Hindlimb muscle (tissue), 1 donor: ENCODE results near the gene BID. TPM values are rescaled to one million over a fixed set of nuclear protein-coding genes. Genes with fewer than 3 reads are reported as not detected.

Experiments used
- DNase-seq: peaks from one replicate; pipeline ENCODE4 v3.0.0-alpha.2; 2013
- polyA plus RNA-seq: library from polyadenylated mRNA; unstranded; fragments of 120-200 nt; gene quantifications from one replicate; pipeline ENCODE4 v1.2.1, GENCODE V29; 2013; ENCODE audit not compliant: insufficient read length

The BID gene
- polyA plus RNA-seq, 1 donor, result 21.2 TPM

DNA sequence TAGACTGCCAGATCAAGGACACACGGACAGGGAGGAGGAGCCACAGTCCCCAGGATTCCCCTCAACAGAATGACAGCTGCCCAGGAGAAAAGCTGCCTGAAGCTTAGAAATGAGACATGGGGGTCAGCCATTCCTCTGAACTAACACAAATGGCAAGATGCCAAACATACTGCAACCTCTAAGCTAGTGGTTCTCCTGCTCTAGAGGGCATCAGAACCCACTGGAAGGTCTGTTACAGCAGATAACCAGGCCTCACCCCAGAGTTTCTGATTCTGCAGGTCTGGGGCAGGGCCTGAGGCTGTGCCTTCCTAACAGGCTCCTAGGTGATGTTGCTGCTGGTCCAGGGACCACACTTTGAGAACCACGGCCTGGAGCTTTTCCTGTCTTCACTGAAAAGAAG is 28.6 kb upstream of the BID start:
- no peak for DNase-seq

DNA sequence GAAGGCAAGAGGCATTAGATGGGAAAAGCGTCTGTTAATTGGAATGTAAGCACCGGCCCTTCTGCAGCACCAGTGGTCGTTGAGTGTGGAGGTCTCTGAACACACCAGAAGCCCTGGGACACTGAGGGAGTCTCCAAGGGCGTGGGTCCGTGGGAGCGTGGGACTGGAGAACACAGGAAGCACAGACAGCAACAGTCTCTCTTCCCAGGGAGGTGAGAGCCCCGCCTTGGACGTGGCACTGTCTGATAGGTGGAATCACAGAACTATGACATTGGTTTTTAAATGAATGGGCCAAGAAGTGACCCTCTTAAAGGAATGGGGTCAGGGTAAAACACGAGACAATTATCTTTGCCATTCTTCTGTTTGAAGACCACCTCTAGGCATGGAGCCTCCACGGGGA is 28.1 kb upstream of the BID start:
- DNase-seq, result no peak

DNA sequence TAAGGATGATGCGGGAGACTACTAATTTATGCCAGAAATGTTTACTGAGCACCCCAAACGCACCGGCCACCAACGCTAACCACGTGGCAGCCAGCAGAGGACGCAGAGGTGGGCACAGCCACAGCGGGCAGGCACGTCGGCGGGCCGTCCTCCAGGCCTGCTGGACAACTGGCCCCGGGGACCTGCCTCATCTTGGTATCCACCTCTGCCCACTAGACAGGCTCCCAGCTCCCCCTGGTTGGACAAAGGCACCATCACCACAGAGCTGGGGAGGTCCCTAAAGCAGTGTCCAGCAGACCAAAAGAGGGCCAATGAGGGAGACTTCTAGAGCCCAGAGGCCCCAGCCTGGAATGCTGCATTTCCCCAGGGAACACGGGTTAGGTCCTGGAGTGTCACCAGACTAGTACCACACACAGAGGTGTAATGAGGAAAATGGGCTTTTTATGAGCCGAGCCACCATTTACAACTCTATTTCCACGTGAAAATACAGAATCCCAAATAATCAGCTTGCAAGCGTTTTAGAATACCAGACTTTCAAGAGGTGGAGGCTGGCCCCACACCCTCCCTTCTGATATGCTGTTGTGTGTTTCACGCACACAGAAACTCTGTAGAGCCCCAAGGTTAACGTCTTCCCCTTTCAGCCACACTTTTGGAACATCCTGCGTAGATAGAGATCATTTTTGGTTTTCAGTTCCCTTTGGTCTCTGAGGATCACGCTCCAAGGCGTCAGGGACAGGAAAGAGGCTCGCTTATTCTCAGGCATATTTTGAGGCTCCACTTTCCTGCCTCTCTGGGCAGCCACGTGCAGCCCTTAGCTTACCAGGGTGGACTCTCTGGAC is 23.7 kb upstream of the BID start:
- DNase-seq, result no peak

DNA sequence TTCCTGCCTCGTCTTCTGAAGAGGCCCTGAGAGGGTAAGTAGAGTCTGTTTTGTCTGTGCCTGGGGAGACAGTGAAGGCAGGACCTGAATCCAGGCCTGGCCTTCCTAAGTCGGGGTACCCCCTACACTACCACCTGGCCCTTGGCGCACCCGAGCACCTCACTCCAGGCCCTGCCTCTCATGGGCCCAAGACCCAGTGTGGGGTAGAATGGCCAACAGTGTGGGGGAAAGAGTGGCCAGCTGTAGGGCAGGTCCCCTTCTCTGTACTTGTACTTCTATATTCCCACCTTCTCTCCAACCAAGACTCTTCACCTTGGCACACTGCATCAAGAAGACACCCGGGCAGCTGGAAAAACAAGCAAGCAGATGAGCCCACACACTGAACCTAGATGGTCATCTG is 22.4 kb upstream of the BID start:
- DNase-seq, result no peak

DNA sequence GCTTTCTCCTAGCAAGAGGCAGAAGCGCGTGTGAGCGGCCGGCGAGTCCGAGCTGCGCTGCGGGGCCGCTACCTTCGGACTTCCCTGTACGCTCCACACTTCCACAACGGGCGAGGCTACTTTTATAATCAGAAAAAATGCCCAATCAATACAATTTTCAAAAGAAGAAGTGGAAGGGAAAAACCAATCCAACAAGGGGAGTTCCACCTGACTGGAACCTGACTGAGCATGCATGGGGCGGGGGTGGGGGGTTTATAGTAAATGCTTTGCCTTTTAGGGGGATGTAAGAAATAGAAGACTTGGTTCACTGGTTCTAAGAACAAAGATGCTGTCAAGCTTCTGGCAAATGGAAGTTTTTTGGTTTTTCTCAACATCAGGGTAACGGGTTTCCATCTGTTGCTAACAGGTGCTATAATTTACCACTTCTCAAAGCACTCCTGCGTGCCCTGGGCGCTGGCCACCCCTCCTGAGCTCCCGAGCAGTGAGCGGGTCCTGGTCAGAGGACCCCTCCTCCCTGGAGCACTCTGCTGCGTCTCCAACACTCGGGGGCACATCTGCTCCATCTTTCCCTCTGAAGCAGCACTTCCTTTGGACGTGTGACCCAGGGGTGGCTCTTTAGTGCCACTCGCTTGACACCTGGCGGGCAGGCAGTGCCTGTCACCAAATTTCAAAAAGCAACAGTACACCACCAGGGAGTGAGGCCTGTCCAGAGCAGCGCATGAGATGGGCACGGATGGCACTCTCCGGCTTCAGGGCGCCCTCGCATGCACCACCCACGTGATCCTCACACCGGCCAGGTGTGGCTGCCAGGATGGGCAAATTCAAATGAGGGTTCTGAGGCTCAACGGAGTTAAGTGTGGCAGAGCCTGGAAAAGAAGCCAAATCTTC is 21.6 kb upstream of the BID start:
- DNase-seq, result no peak

DNA sequence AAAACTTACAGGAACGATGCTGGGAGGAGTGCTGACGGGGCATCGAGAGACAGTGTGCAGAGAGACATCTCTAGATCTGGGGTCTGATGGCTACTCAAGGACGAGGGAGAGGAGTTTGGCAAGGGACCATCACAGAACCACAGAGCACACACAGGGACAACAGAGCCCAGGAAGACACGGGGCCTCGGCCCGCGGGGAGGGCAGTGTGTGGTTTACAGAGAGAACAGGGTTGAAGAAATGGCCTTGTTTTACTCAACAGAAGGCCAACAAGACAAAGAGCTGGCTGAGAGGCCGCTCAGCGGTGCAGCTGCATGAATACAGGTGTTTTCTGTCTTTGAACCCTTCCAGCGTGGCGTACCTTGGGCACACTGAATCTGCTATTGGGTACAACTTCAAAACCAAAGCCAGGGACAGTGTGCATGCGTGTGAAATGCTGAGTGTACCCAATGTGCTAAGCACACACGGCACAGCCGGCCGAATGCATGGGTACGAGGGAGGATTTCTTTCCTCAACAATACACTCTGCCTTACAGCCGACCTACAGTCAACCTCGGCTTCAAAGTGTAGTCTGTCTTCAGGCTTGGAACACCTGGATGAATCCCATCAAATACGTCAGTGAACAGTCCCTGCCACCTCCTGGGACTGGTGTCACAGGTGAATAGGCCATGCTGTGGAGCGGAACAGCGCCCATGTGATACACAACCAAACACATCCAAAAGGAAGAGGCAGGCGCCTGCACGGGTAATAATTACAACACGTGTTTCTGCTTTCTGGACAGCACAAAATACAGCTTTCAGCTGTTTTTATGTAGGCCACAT is 20.7 kb upstream of the BID start:
- no peak for DNase-seq

DNA sequence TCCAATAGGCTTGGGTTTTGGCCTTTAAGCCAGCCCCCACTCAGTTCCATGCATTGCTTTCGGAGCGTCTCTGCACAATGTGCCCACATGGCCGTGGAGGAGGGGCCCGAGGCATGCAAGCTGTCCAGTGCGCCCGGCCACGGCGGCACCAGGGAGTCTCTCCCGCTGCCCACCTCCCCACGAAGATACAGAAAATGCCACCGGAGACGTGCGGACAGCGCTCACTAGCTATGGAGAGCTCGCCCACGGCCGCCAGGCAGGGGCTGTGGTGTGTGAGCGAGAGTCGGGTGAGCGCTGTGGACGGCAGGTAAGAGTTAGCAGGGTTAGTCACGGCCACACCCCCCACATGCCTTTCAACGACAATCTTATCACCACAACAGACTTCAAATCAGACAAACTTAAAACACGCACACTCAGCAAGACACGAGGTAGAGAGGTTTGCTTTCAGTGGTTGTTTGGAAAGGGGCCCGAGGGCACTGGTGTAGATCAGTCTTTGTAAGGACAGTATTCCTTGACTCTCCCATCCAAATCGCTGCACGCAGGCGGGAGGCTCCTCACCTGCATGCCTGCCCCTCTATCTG is 18.7 kb upstream of the BID start:
- DNase-seq, result no peak

DNA sequence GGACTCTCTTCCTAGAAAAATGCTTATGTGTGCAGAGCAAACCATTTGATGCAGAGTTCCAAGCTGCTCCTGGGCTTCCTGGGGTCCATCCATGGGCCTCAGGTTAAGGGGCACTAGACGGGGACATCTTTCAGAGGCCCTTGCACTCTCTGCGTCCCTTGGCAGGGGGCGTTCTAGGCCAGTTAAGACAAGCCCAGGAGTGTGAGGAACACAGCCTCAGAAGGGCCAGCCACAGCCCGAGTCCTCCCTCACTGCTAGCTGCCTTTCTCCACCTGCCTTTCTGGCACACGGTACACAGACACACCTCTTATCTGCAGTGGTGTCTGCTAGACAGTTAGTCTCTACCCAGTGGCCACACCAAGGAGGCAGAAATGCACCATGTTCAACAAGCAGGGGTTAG is 18.0 kb upstream of the BID start:
- no peak for DNase-seq

DNA sequence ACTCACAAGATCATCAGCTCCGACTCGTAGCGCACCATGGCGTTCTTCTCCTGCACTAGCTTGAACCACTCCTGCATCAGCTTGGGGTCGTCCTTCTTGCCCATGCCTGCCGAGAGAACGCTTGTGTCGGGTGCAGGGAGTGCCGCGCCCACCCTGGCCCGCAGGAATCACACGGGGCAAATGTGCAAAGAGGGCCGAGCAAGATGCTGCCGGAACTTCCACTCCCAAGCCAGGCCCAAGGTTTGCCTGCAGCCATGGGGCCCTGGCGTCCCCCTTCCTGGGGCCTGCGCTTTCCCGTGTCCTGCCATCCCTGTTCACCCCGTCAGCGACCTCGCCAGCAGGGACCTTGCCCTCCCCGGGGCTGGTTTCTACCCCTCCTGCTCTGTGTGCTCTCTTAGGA is 16.9 kb upstream of the BID start:
- no peak for DNase-seq

DNA sequence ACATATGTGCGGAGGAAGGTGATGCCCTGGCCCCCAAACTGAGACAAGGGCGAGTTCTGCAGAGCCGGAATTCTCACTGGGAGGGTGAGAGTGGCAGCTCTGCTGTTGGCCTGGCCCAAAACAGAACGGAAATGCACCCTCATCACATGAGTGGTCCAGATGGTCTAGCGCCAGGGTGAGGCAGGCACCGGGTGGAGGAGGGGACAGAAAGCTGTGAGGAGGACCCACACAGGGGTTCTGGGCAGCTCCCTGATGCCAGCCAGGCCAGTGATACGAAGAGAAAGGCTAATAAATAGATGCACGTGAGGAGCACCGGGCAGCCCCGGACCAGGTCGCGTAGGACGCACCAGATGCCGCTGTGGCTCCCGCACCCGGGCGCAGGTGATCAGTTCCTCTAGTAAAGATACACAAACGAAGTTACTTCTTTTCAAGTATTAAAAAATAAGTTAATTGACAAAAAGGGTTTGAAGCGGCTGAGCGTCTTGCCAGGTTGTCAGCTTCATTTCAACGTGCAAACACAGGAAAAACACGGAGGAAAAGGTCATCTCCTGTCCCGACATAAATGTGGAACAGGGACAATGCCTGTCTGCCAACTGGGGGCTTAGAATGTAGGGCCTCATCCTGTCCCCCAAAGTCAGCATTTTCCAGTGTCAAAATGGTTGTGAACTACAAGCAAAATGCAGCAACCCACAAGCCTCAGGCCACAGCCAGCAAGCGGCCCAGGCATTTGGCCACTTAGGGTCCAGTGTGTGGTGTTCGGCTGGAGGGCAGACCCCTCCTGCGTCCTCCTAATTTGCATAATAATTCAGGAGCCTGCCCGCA is 15.3 kb upstream of the BID start:
- no peak for DNase-seq

DNA sequence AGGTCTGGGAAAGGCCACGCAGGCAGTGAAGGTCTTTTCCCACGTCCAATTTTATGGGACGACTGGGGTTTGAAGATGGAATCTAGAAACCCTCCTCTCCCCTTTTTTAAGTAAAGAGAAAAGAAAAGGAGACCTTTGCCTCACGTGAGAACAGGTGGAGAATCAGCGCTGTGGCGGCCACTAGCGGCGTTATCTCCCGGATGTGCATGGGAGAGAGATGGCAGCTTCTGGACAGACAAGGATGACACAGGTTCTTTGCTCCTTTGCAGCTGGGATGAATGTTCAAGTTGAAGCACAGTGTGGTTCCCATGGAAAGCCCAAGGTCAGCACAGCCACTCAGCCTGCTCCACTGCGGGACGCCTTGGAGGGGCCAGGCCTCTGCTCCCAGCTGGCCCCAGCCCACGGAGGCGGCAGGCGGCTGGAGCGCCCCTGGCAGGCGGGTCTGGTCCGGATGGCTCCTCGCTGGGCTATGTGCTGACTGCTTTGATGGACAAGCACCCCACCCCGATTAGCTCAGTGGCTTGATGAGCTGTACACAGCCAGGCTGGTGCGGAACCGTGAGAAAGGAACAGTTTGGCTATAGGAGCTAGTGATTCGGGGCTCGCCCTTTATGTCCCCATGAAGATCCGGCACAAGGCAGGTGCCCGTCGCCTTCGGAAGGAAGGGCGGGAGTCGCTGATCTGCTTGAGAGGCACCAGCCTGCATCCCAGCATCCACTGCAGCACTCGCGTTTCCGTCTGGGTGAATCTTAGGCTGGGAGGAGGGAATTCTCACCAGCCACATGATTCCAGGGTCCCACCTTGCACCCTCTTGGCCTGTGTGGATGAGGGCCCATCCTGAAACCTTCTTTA is 14.5 kb upstream of the BID start:
- no peak for DNase-seq

DNA sequence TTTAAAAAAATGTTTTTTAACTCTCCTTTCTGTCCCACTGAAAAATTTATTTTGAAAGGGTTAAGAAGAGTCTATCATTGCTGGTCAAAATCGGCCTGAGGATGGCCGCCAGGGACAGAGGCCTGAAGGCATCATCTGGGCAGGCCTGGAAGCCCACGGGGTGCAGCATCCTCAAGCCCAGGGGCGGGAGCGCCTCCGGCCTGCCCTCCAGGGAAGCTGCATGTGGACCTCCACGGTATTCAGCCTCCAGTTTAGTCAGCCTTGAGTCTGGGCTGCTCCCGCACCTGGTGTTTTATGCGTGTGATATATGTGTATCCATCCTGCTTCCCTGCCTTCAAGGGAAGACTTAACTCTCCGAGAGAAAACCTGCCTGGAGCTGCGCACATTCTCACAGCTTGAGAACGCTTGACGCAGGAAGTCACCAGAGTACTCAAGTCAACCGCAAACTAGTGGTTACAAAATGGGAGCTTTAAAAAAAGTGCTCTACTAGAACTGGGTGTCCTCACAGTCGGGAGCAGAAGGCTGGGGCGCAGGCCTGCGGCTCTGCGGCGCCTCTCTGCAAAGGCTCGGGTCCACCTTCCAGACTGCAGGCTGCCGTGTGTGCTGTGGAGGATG is 13.6 kb upstream of the BID start:
- no peak for DNase-seq

DNA sequence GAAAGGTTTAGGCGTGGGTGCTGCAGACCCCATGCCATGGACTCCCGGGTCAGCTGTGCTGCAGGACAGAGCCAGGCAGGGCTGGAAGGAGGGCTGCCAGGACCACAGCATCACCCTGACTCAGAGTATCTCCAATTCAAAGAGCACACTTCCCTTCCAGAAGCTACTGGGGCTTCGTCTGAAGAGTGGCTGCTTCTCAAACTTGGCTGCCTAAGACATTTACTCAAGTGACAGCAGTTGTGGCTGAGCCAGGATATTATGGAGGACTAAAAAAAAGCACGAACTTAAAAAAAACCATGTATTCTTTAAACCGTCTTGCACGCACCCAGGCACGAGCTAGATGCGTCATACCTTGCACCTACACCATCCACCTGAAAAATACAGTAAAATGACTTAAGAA is 13.0 kb upstream of the BID start:
- DNase-seq, result no peak

DNA sequence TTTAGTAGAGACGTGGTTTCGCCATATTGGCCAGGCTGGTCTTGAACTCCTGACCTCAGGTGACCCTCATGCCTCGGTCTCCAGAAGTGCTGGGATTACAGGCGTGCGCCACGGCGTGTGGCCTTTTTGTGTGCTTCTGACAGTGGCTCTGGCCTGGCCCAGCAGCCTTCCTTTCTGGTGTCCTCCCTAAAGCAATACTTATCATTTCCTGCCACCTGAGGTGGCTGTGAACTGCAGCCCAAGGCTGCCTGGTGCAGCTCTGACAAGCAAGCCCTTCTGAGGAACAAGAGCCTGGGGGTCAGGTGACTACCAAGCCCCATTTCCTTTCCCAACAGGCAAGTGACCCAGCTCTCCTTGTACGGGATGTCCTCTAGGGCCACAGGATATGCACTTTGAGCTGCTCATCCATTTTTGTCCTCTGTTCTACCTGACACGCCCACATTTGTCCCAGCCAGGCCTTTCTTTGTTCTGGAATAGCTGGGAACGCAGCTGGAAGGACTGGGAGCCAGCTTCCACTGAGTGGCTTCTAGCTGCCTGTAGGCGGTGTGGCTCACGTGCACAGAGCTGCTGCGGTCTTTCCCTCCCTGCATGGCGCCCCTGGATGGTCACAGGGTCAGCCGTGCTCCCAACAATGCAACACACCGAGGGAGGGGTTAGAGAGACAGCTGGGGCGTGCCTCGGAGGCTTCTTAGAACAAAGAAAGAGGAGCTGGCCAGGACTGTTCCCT is 12.3 kb upstream of the BID start:
- DNase-seq, result peak; percentile 65

DNA sequence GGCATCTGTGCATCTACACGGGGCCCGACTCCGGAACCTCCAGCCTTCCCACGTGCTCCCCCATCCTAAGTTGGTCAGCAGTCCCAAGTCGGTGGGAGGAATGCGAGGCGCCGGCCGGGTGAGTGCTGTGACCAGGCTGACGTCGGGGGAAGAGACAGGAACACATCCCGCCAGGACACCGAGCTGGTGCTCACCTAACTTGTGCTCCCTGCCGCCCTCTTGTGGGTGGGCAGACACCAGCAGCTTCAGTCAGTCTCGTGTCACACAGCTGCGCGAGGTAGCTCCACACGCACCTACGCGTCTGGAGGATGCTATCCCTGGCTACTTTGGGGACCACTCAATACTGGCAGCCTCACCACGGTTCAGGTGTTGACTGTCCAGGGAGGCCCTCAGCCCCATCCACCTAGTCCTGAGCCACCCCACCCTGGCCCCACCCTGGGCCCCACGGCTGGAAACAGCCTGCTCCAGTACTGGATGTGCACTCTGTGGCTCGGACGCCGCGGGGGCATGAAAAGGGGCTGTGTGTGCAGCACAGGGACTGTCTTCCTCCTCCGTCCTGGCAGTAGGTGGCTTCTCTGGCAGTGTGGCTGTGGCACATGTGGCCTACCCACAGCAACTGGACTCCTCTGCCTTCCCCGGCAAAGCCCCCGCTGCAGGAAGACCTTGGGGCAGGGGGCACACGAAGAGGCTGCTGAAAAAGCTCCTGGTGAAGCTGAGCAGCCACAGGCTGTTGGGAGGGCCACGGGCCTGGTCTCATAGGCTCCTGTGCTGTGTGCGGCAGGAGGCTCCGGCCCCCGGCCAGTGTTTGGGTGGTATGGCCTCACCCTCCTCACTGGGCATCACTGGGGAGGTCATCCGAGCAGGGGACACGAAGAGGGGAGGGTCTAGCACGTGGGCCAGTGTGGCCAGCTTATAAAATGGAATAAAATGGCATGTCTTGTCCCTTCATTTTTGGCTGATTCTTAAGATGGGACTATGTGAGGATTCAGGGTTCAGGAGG is 11.2 kb upstream of the BID start:
- no peak for DNase-seq

DNA sequence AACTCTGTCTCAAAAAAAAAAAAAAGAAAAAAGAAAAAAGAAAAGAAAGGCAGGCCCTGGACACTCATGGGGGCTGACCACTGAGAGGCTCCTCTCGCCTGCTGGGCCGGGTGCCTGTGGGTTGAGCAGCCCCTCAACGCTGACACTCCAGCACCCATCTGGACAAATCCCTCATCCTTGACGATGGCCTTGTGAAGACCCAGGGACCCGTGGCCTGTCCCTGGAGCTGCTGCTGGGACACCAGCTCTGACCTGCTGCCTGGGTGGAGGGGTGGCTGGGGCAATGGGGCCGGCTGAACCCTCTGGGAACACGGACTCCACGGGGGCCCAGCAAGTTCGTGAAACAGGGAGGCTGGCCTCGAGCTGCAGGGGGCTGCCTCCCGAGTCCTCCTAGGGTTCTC is 10.5 kb upstream of the BID start:
- no peak for DNase-seq

DNA sequence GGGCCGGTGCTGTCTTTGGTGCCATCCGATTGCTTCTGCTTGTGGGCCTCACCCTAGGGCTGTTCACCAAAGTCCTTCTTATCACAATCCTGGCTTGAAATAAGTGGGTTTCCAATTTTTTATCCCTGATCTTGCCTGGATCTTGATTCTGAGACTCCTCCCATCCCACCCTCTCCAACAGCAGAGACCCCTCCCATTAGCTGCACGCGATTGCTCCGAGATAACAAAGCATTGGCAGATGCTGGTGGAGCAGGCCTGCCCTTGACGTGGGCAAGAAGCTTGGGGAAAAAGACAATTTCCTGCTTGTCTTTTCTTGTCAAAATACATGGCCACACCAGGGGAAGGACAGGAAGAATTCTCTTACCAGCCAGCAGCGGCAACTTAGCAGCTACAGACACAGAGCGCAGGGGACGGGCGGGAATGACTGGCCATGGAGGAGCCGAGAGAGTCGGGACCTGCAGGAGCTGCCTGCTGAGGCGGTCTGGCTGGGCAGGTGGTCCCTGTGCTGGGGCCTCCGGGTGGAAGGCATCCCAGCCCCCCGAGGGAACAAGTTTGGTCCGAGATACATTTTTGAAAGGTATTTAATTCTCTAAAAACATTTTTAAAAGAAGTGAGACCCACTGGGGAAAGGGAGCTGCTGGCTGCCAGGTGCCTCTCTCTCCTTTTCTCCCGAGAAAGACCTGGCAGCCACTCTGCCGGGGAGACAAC is 9.7 kb upstream of the BID start:
- no peak for DNase-seq

DNA sequence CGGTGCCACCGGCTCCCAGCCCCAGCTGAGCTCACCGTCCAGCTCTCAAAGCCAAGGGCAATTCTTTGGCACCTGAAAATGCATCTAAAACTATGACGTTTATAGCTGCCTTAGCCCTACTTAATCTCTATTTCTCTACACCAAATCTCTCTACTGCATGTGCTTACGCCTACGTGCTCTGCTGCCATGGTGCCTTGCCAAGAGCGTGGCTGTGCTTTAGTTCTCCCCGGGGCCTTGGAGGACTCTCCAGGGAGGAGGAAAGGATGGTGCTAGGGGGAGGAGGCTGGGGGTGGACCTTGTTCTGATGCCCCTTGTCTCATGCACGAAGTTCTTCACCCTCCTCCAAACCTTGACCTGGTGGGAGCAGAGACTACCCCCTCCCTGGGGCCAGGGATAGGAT is 9.0 kb upstream of the BID start:
- DNase-seq, result no peak
